Esophagus squamous epithelium (tissue), 5 donors: ENCODE data around the gene MBD3L1. TPM values are rescaled to one million over a fixed set of nuclear protein-coding genes. Genes with fewer than 3 reads are reported as not detected.

Experiments
- DNase-seq: peaks from one replicate; lab custom pipeline; 2025; lab: John Stamatoyannopoulos, UW
- H3K27ac ChIP-seq, 4 donors: fragments of 200-600 bp; sonication (generic); one replicate each; pipeline ENCODE4 v1.5.1; 2016 to 2019; ENCODE audit warnings: mild to moderate bottlenecking in 1 of 4
- H3K27me3 ChIP-seq, 4 donors: fragments of 200-600 bp; sonication (generic); 1 replicate in 3 of 4; 2 replicates in 1 of 4; pipeline versions ENCODE4 v1.5.1 to v1.6.0; 2017 to 2021; ENCODE audit warnings: antibody characterized with exemption in 1 of 4
- H3K36me3 ChIP-seq, 3 donors: fragments of 200-600 bp; sonication (generic); one replicate each; pipeline ENCODE4 v1.5.1; 2016 to 2019
- H3K4me1 ChIP-seq, 3 donors: fragments of 200-600 bp; sonication (generic); one replicate each; pipeline ENCODE4 v1.5.1; 2017 to 2019
- H3K4me3 ChIP-seq, 4 donors: fragments of 200-600 bp; sonication (generic); 1 replicate in 3 of 4; 2 replicates in 1 of 4; pipeline ENCODE4 v1.5.1; 2016 to 2019; ENCODE audit warnings: mild to moderate bottlenecking in 2 of 4, moderate library complexity in 1 of 4
- H3K9me3 ChIP-seq, 3 donors: fragments of 200-600 bp; sonication (generic); one replicate each; pipeline ENCODE4 v1.5.1; 2016 to 2019
- CTCF ChIP-seq, 6 experiments: fragments of 450-650 bp in 4 of 6; fragments of 200-600 bp in 2 of 6; sonication (generic) in 2 of 6; IDR thresholded peaks; one replicate each; pipeline ENCODE4 v1.5.1; 2016 to 2019; ENCODE audit warnings: antibody characterized with exemption in 6 of 6, mild to moderate bottlenecking in 4 of 6, moderate library complexity in 4 of 6
- POLR2A ChIP-seq, 4 donors: fragments of 450-650 bp; IDR thresholded peaks; one replicate each; pipeline ENCODE4 v1.6.1; 2017; ENCODE audit warnings: antibody characterized with exemption in 4 of 4, mild to moderate bottlenecking in 4 of 4, moderate library complexity in 3 of 4
- WGBS, 2 donors: methylation state at CpG; one replicate each; pipeline ENCODE4 v1.1.5; 2018; 5-methylcytosine and 5-hydroxymethylcytosine counted together
- intact Hi-C: fragments of 100-400 bp; cut with DNase I; formaldehyde crosslinking; loops from one replicate; pipeline ENCODE4 v1.15.0; 2022
- total RNA-seq, 4 donors: library from RNA; depleted of rRNA; stranded (reverse); fragments of >200 nt; gene quantifications; one replicate each; pipeline ENCODE4 v1.1.0, GENCODE V29; 2016
- donor health status: DM: yes; HTN: yes; CAD: no.

MBD3L1 gene
- not detected for total RNA-seq

GRCh38 chr19:8832132-8833021 is at the start of gene MBD3L1, which contains the start of gene ZNF558:
TSS of gene MBD3L1 (plus strand) at chr19:8832377. CDS start at chr19:8842679, 10,302 bp downstream.
TSS of gene ZNF558 (minus strand) at chr19:8832304. CDS start at chr19:8822659, 9,645 bp downstream.
- Histone ChIP-seq H3K27me3 (no peaks in the 10 kb centered on the region), H3K36me3 (peaks cover 0 to 31% (median 0%) of the 10 kb centered on the region in 3 donors), H3K4me3 (peak within 1 kb of the TSS; percentile 64 to 94 (median 84)), H3K27ac (peak within 1 kb of the TSS; percentile 95 to 98 (median 96)), H3K9me3 (no peaks in the 10 kb centered on the region), H3K4me1 (peaks cover 0 to 20% (median 4%) of the 10 kb centered on the region in 3 donors)
- intact Hi-C loops: no loop called here
- TF ChIP-seq POLR2A (IDR thresholded peaks at IDR 0.05) (peak in 2 of 4 donors; percentile 86 to 90), CTCF (IDR thresholded peaks at IDR 0.05) (peak in 4 of 6 experiments; percentile 22 to 52 (median 28))
- 0 to 4% methylated on average over 6 to 7 of the region's 78 CpGs for WGBS, 2 donors
- DNase-seq: peak; percentile 93

GRCh38 chr19:8794823-8795222 is 37.4 kb upstream of the MBD3L1 start:
- intact Hi-C loops: no loop called here
- Histone ChIP-seq H3K9me3 (peaks cover 0 to 40% (median 14%) of the 10 kb centered on the region in 3 donors), H3K27ac (no peak overlapping the region), H3K27me3 (no peaks in the 10 kb centered on the region), H3K4me1 (no peaks in the 10 kb centered on the region), H3K36me3 (no peaks in the 10 kb centered on the region), H3K4me3 (no peak overlapping the region)
- TF ChIP-seq CTCF (IDR thresholded peaks at IDR 0.05) (no peak), POLR2A (IDR thresholded peaks at IDR 0.05) (no peak)
- 39 to 42% methylated on average over 1 of the region's 1 CpG for WGBS, 2 donors
- DNase-seq: no peak

- intact Hi-C loops: no loop called here
- Histone ChIP-seq H3K4me3 (no peak overlapping the region), H3K9me3 (peaks cover 0 to 100% (median 85%) of the 10 kb centered on the region in 3 donors), H3K36me3 (peaks cover 8 to 77% (median 14%) of the 10 kb centered on the region in 3 donors), H3K4me1 (no peaks in the 10 kb centered on the region), H3K27me3 (no peaks in the 10 kb centered on the region), H3K27ac (no peak overlapping the region)
- DNase-seq: no peak
- 82 to 93% methylated on average over 1 of the region's 1 CpG for WGBS, 2 donors
- no peak for TF ChIP-seq POLR2A (IDR thresholded peaks at IDR 0.05)
- no peak for TF ChIP-seq CTCF (IDR thresholded peaks at IDR 0.05)
Observed at GRCh38 chr19:8806661-8807060, 25.5 kb upstream of the MBD3L1 start.

GRCh38 chr19:8811315-8812172 is 20.6 kb upstream of the MBD3L1 start:
- H3K27me3 ChIP-seq: no peaks in the 10 kb centered on the region
- H3K27ac ChIP-seq: no peak overlapping the region
- intact Hi-C loops: no loop called here
- WGBS, 2 donors: 90 to 96% methylated on average over 9 to 10 of the region's 10 CpGs
- DNase-seq: no peak
- TF ChIP-seq CTCF (IDR thresholded peaks at IDR 0.05) (no peak), POLR2A (IDR thresholded peaks at IDR 0.05) (no peak)
- H3K4me3 ChIP-seq: peak overlapping the region in 1 of 4 donors; percentile 2
- peaks cover 38 to 98% (median 52%) of the 10 kb centered on the region in 3 donors for H3K36me3 ChIP-seq
- peaks cover 6 to 100% (median 95%) of the 10 kb centered on the region in 3 donors for H3K9me3 ChIP-seq
- no peaks in the 10 kb centered on the region for H3K4me1 ChIP-seq
